RWPE1 (cell line): ENCODE measurements around the gene RRAS2.
"Not testable (repeated sequence)": the region's sequence is repeated elsewhere in the genome, so short reads cannot be mapped to it uniquely, and the experiment has no call there.

Experiments used
- CTCF ChIA-PET: fragments of 350-600 bp; sonication (Branson Sonifier 250); formaldehyde crosslinking; extraction: SDS; loops from one replicate; lab custom pipeline; 2021; lab: Yijun Ruan, JAX
- POLR2A ChIA-PET: fragments of 400-600 bp; formaldehyde crosslinking; extraction: SDS; loops from one replicate; lab custom pipeline; 2020; ENCODE audit warnings: antibody characterized with exemption; ENCODE audit not compliant: low non-redundant PET; lab: Yijun Ruan, JAX
- DNase-seq: peaks from one replicate; pipeline ENCODE4 v3.0.0; 2012; ENCODE audit warnings: low spot score
- H3K27ac ChIP-seq: fragments of 450-650 bp; 2 replicates; pipeline ENCODE4 v1.5.1; 2017
- TF ChIP-seq, protein P1 (sequence below): fragments of 450-650 bp; conservative IDR thresholded peaks from 2 replicates; pipeline ENCODE4 v1.5.1; 2017; ENCODE audit warnings: low read depth, mild to moderate bottlenecking

RRAS2 gene

DNA sequence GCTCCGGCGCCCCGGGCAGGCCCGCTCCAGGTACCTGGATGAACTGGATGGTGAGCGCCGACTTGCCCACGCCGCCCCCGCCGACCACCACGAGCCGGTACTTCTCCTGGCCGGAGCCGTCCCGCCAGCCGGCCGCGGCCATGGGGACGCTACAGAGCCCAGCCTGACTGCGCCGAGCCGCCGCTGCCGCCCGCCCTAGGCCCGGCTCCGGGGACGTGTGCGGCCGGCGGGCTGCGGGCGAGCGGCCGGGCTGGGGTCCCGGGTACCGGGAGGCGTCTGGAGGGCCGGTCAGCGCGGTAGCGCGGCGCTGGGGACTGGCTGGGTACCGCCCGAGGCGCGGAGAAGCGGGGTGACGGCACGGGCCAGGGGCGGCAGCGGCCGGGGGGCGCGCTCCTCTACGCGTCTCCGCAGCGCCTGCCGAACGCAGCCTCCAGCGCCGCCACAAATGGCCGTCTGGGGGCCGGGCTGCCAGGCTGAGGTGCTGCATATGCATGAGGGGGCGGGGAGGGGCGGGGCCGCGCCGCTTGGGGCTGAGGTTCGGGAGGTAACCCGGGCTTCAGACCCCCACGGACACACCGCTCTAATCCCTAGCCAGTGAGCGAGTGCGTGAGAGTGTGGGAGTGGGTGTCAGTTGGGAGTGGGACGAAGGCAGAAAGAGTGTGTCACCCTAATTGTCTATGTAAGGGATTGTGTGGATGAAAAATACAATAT is at the start of gene RRAS2:
TSS of gene RRAS2 (minus strand) at position 455 of the 711 bp plus-strand sequence. CDS start at position 142, 313 bp downstream.
- TF ChIP-seq, protein P1, sequence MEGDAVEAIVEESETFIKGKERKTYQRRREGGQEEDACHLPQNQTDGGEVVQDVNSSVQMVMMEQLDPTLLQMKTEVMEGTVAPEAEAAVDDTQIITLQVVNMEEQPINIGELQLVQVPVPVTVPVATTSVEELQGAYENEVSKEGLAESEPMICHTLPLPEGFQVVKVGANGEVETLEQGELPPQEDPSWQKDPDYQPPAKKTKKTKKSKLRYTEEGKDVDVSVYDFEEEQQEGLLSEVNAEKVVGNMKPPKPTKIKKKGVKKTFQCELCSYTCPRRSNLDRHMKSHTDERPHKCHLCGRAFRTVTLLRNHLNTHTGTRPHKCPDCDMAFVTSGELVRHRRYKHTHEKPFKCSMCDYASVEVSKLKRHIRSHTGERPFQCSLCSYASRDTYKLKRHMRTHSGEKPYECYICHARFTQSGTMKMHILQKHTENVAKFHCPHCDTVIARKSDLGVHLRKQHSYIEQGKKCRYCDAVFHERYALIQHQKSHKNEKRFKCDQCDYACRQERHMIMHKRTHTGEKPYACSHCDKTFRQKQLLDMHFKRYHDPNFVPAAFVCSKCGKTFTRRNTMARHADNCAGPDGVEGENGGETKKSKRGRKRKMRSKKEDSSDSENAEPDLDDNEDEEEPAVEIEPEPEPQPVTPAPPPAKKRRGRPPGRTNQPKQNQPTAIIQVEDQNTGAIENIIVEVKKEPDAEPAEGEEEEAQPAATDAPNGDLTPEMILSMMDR, result no peak
- DNase-seq, result peak; percentile 80
- ChIA-PET POLR2A (interaction anchor here (0.5 to 0.6 kb wide), 2 partner anchors 64 to 95 kb away, joined by 4 to 8 read pairs; no protein-coding TSS in a partner anchor), CTCF (interaction anchor here (0.6 kb wide), 1 partner anchor 1021 kb away, joined by 6 read pairs; no protein-coding TSS in a partner anchor)
- peak within 1 kb of the TSS; percentile 82 for H3K27ac ChIP-seq

DNA sequence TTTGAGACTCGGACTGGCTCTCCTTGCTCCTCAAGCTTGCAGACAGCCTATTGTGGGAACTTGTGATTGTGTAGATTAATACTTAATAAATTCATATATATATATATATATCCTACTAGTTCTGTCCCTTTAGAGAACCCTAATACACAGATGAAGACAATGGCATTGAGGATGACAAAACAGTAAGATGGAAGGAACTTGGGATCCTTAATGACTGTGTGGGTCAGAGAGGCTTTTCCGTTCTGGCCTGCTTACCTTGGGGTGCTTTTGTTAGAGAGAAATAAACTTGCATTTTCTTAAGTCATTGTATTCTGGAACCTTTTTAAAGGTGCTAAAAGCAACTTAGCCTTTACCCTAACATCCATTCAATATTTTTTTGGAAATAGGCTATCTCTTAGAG is 49.6 kb upstream of the RRAS2 start:
- DNase-seq, result no peak
- TF ChIP-seq, protein P1, result no peak
- ChIA-PET POLR2A (no interaction called here), CTCF (interaction anchor here (0.6 kb wide), 1 partner anchor 104 kb away, joined by 3 read pairs; no protein-coding TSS in a partner anchor)
- no peak overlapping the region for H3K27ac ChIP-seq

DNA sequence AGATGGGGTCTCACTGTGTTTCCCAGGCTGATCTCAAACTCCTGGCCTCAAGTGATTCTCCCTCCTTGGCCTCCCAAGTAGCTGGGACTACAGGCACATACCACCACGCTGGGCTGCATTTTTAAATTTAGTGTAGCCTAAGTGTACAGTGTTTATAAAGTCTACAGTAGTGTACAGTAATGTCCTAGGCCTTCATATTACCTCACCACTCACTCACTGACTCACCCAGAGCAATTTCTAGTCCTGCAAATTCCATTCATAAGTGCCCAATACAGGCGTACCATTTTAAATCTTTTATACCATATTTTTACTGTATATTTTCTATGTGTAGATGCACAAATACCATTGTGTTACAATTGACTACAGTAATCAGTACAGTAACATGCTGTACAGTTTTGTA is 47.1 kb upstream of the RRAS2 start:
- H3K27ac ChIP-seq, POLR2A ChIA-PET, DNase-seq: not testable (repeated sequence)
- CTCF ChIA-PET, result interaction anchor here (0.6 kb wide), 1 partner anchor 39 kb away, joined by 3 read pairs; no protein-coding TSS in a partner anchor

DNA sequence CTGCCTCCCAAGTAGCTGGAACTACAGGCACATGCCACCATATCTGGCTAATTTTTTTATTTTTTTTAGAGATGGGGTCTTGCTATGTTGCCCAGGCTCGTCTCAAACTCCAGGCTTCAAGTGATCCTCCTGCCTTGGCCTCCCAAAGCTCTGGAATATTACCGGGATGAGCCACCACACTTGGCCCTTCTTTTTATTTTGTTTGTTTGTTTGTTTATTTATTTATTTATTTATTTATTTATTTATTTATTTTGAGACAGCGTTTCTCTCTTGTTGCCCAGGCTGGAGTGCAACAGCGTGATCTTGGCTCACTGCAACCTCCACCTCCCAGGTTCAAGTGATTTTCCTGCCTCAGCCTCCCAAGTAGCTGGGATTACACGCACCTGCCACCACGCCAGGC is 44.5 kb upstream of the RRAS2 start:
- POLR2A ChIA-PET, CTCF ChIA-PET, DNase-seq, H3K27ac ChIP-seq: not testable (repeated sequence)

DNA sequence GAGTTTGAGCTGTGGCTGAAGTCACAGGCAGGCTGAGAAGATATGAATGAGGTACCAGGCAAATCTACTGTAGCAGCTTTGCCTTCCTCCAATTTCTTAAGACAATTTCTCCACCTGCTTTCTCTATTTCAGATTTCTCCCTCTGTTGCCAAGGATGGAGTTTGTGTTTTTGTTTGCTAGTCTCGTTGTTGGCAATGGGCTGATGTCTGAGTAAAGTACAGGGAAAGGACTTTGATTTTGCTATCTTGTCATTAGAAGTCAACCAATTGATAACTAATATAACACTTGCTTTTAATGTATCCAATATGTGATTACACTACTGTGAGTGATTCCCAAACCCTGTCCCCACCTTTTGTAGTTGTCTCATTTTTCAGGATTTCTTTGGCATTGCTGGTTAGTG is 40.1 kb upstream of the RRAS2 start:
- no peak for DNase-seq
- no peak overlapping the region for H3K27ac ChIP-seq
- ChIA-PET POLR2A (no interaction called here), CTCF (interaction anchor here (0.7 kb wide), 1 partner anchor 44 kb away, joined by 4 read pairs; no protein-coding TSS in a partner anchor)
- TF ChIP-seq, protein P1, result no peak

DNA sequence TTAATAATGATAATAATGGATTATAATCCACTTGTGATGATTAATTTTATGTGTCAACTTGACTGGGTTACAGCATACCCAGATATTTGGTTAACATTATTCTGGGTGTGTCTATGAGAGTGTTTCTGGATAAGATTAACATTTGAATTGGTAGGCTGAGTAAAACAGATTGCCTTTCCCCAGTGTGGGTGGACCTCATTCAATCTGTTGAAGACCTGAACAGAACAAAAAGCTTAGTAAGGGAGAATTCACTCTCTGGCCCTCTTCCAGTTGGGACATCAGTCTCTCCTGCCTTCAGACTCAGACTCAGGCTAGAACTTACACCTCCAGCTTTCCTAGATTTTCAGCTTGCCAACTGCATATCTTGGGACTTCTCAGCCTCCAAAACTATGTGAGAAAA is 37.3 kb upstream of the RRAS2 start:
- no peak for DNase-seq
- H3K27ac ChIP-seq, result no peak overlapping the region
- POLR2A ChIA-PET, result no interaction called here
- TF ChIP-seq, protein P1, result no peak
- CTCF ChIA-PET, result interaction anchor here (0.6 kb wide), 1 partner anchor 138 kb away, joined by 3 read pairs; no protein-coding TSS in a partner anchor

DNA sequence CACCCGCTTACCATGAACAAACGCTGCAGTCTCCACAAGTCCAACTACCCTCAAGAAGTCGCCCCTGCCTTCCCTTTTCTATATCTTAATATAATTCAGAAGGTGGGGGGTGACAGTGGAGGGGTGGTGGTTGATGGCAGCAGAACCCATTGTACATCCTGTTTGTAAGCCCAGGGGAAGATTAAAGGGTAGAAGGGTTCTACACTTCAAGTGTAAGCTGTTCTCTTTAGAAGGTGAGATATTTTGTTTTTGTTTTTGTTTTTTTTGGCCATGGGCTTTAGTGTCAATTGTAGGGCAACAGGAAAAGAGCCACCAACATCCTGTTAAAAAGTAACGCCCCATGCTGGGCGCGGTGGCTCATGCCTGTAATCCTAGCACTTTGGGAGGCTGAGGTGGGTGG is 34.9 kb upstream of the RRAS2 start:
- ChIA-PET CTCF (no interaction called here), POLR2A (no interaction called here)
- no peak overlapping the region for H3K27ac ChIP-seq
- DNase-seq, result no peak
- TF ChIP-seq, protein P1, result no peak
